Suprapubic skin (tissue), 4 donors: ENCODE data around the gene PSMD2. TPM values are rescaled to one million over a fixed set of nuclear protein-coding genes. Genes with fewer than 3 reads are reported as not detected.

Experiments
- DNase-seq, 2 donors: peaks; one replicate each; pipeline ENCODE4 v3.0.0-alpha.2; 2019; ENCODE audit warnings: low spot score in 2 of 2
- H3K27ac ChIP-seq: fragments of 200-600 bp; sonication (generic); one replicate; pipeline ENCODE4 v1.5.1; 2019
- H3K27me3 ChIP-seq: fragments of 200-600 bp; sonication (generic); one replicate; pipeline ENCODE4 v1.5.1; 2019
- H3K36me3 ChIP-seq: fragments of 200-600 bp; sonication (generic); one replicate; pipeline ENCODE4 v1.5.1; 2019
- H3K4me1 ChIP-seq: fragments of 200-600 bp; sonication (generic); one replicate; pipeline ENCODE4 v1.5.1; 2019
- H3K4me3 ChIP-seq: fragments of 200-600 bp; sonication (generic); one replicate; pipeline ENCODE4 v1.5.1; 2019; ENCODE audit warnings: mild to moderate bottlenecking
- H3K9me3 ChIP-seq: fragments of 200-600 bp; sonication (generic); one replicate; pipeline ENCODE4 v1.5.1; 2019
- EP300 ChIP-seq: sonication (generic); formaldehyde crosslinking; IDR thresholded peaks from one replicate; pipeline ENCODE4 v1.6.1; 2017; ENCODE audit warnings: antibody characterized with exemption
- POLR2A ChIP-seq, 2 donors: fragments of 450-650 bp; IDR thresholded peaks; one replicate each; pipeline ENCODE4 v1.6.1; 2017; ENCODE audit warnings: antibody characterized with exemption in 2 of 2, mild to moderate bottlenecking in 2 of 2, moderate library complexity in 2 of 2
- POLR2AphosphoS5 ChIP-seq, 3 donors: sonication (generic); formaldehyde crosslinking; IDR thresholded peaks; one replicate each; pipeline ENCODE4 v1.6.1; 2017; ENCODE audit warnings: antibody characterized with exemption in 3 of 3
- WGBS: methylation state at CpG from one replicate; pipeline ENCODE4 v1.1.5; 2018; 5-methylcytosine and 5-hydroxymethylcytosine counted together
- total RNA-seq, 4 donors: library from RNA; depleted of rRNA; stranded (reverse); fragments of >200 nt; gene quantifications; one replicate each; pipeline ENCODE4 v1.1.0, GENCODE V29; 2016
- TF ChIP-seq, protein P1 (sequence below), 2 donors: fragments of 200-600 bp in 1 of 2; fragments of 450-650 bp in 1 of 2; sonication (generic) in 1 of 2; IDR thresholded peaks; one replicate each; pipeline ENCODE4 v1.5.1; 2016 to 2019; ENCODE audit warnings: antibody characterized with exemption in 2 of 2, mild to moderate bottlenecking in 1 of 2, moderate library complexity in 1 of 2

PSMD2 gene
- total RNA-seq, 4 donors from 2014 or later: 118 to 221 (median 197) TPM

- no peak for DNase-seq
- no peak overlapping the region for H3K27ac ChIP-seq
- WGBS: 58% methylated on average over 6 of the region's 12 CpGs
- H3K4me3 ChIP-seq: no peak overlapping the region
- H3K9me3 ChIP-seq: no peaks in the 10 kb centered on the region
- TF ChIP-seq, protein P1, sequence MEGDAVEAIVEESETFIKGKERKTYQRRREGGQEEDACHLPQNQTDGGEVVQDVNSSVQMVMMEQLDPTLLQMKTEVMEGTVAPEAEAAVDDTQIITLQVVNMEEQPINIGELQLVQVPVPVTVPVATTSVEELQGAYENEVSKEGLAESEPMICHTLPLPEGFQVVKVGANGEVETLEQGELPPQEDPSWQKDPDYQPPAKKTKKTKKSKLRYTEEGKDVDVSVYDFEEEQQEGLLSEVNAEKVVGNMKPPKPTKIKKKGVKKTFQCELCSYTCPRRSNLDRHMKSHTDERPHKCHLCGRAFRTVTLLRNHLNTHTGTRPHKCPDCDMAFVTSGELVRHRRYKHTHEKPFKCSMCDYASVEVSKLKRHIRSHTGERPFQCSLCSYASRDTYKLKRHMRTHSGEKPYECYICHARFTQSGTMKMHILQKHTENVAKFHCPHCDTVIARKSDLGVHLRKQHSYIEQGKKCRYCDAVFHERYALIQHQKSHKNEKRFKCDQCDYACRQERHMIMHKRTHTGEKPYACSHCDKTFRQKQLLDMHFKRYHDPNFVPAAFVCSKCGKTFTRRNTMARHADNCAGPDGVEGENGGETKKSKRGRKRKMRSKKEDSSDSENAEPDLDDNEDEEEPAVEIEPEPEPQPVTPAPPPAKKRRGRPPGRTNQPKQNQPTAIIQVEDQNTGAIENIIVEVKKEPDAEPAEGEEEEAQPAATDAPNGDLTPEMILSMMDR (IDR thresholded peaks at IDR 0.05): no peak
- TF ChIP-seq EP300 (no peak), POLR2AphosphoS5 (IDR thresholded peaks at IDR 0.05) (no peak), POLR2A (IDR thresholded peaks at IDR 0.05) (no peak)
- no peaks in the 10 kb centered on the region for H3K36me3 ChIP-seq
- peaks cover 5% of the 10 kb centered on the region for H3K4me1 ChIP-seq
- peaks cover 42% of the 10 kb centered on the region for H3K27me3 ChIP-seq
These were observed 23.7 kb upstream of the PSMD2 start for GRCh38 chr3:184275381-184275701.

- H3K27me3 ChIP-seq: peaks cover 42% of the 10 kb centered on the region
These were observed 22.8 kb upstream of the PSMD2 start, which contains the start of gene ECE2 for GRCh38 chr3:184275961-184276910. Gene ECE2 (plus strand): TSS chr3:184276022. CDS start chr3:184276154, 132 bp downstream.

GRCh38 chr3:184277366-184277765 is 21.7 kb upstream of the PSMD2 start:
- DNase-seq: no peak
- WGBS: 88% methylated on average over 2 of the region's 6 CpGs
- no peaks in the 10 kb centered on the region for H3K36me3 ChIP-seq
- no peak for TF ChIP-seq POLR2AphosphoS5 (IDR thresholded peaks at IDR 0.05)
- TF ChIP-seq, protein P1 (IDR thresholded peaks at IDR 0.05): no peak
- TF ChIP-seq POLR2A (IDR thresholded peaks at IDR 0.05): no peak
- no peak for TF ChIP-seq EP300
- H3K27me3 ChIP-seq: peaks cover 42% of the 10 kb centered on the region
- no peak overlapping the region for H3K4me3 ChIP-seq
- H3K9me3 ChIP-seq: no peaks in the 10 kb centered on the region
- peaks cover 5% of the 10 kb centered on the region for H3K4me1 ChIP-seq
- no peak overlapping the region for H3K27ac ChIP-seq

More at GRCh38 chr3:184275961-184276910, 22.8 kb upstream of the PSMD2 start, which contains the start of gene ECE2:
- no peak for DNase-seq
- TF ChIP-seq POLR2AphosphoS5 (IDR thresholded peaks at IDR 0.05) (no peak), POLR2A (IDR thresholded peaks at IDR 0.05) (no peak), EP300 (no peak)
- TF ChIP-seq, protein P1 (IDR thresholded peaks at IDR 0.05): no peak
- Histone ChIP-seq H3K9me3 (no peaks in the 10 kb centered on the region), H3K36me3 (no peaks in the 10 kb centered on the region), H3K4me1 (peaks cover 5% of the 10 kb centered on the region), H3K4me3 (peak within 1 kb of the TSS; percentile 9), H3K27ac (no peak within 1 kb of the TSS)
- WGBS: 18% methylated on average over 49 of the region's 65 CpGs

GRCh38 chr3:184282941-184283340 is 16.1 kb upstream of the PSMD2 start:
- Histone ChIP-seq H3K27ac (no peak overlapping the region), H3K4me1 (no peaks in the 10 kb centered on the region), H3K36me3 (no peaks in the 10 kb centered on the region), H3K4me3 (no peak overlapping the region), H3K9me3 (no peaks in the 10 kb centered on the region), H3K27me3 (peaks cover 8% of the 10 kb centered on the region)
- TF ChIP-seq, protein P1 (IDR thresholded peaks at IDR 0.05): no peak
- TF ChIP-seq EP300 (no peak), POLR2AphosphoS5 (IDR thresholded peaks at IDR 0.05) (no peak), POLR2A (IDR thresholded peaks at IDR 0.05) (no peak)
- no peak for DNase-seq
- WGBS: 86% methylated on average over 4 of the region's 4 CpGs

- no peak for DNase-seq
- TF ChIP-seq POLR2A (IDR thresholded peaks at IDR 0.05) (no peak), POLR2AphosphoS5 (IDR thresholded peaks at IDR 0.05) (no peak), EP300 (no peak)
- TF ChIP-seq, protein P1 (IDR thresholded peaks at IDR 0.05): no peak
- WGBS: 89% methylated on average over 8 of the region's 8 CpGs
- H3K4me1 ChIP-seq: no peaks in the 10 kb centered on the region
- no peaks in the 10 kb centered on the region for H3K9me3 ChIP-seq
- H3K27me3 ChIP-seq: peaks cover 8% of the 10 kb centered on the region
- no peak overlapping the region for H3K4me3 ChIP-seq
- H3K36me3 ChIP-seq: no peaks in the 10 kb centered on the region
- H3K27ac ChIP-seq: no peak overlapping the region
These were observed 15.4 kb upstream of the PSMD2 start for GRCh38 chr3:184283681-184284080.
